CD4-positive, alpha-beta T cell (primary cell): ENCODE results near the gene ENC1. TPM values are rescaled to one million over a fixed set of nuclear protein-coding genes. Genes with fewer than 3 reads are reported as not detected.

Experiments
- ATAC-seq: fragments of 200-7000 bp; cut with Tn5 transposase; one replicate; pipeline ENCODE4 v1.10.0; 2022; ENCODE audit warnings: mild to moderate bottlenecking; ENCODE audit not compliant: poor library complexity
- CTCF ChIA-PET: fragments of 350-600 bp; sonication (Branson Sonifier 250); formaldehyde crosslinking; loops from one replicate; lab custom pipeline; 2021; ENCODE audit warnings: antibody characterized with exemption, inconsistent platforms; lab: Charles Lee
- POLR2A ChIA-PET: fragments of 350-600 bp; sonication (Branson Sonifier 250); formaldehyde crosslinking; loops from one replicate; lab custom pipeline; 2021; ENCODE audit warnings: antibody characterized with exemption, inconsistent platforms; lab: Charles Lee
- DNase-seq, 14 experiments: peaks; one replicate each; pipeline ENCODE4 v3.0.0-alpha.2; 2013 to 2020; ENCODE audit warnings: mixed read lengths in 2 of 14
- H3K27ac ChIP-seq, 2 donors: one replicate each; pipeline versions ENCODE4 v1.5.1 to v1.7.0; 2013; ENCODE audit warnings: low read length in 2 of 2, low read depth in 1 of 2, mild to moderate bottlenecking in 1 of 2
- H3K27me3 ChIP-seq, 2 experiments: 1 replicate in 1 of 2; 2 replicates in 1 of 2; pipeline versions ENCODE4 v1.6.1 to v1.7.0; 2013; ENCODE audit warnings: low read length in 2 of 2, control low read depth in 1 of 2, mild to moderate bottlenecking in 1 of 2, moderate library complexity in 1 of 2; ENCODE audit not compliant: insufficient read depth in 2 of 2, control insufficient read depth in 1 of 2
- H3K36me3 ChIP-seq: one replicate; pipeline ENCODE4 v1.6.1; 2013; ENCODE audit warnings: low read length, control low read depth; ENCODE audit not compliant: insufficient read depth
- H3K4me1 ChIP-seq: one replicate; pipeline ENCODE4 v1.6.1; 2013; ENCODE audit warnings: low read length, control low read depth; ENCODE audit not compliant: insufficient read depth
- H3K4me3 ChIP-seq: one replicate; pipeline ENCODE4 v1.5.1; 2013; ENCODE audit warnings: mild to moderate bottlenecking, low read length, moderate library complexity
- H3K9me3 ChIP-seq, 2 experiments: 1 replicate in 1 of 2; 2 replicates in 1 of 2; pipeline versions ENCODE4 v1.6.1 to v1.7.0; 2013; ENCODE audit warnings: low read length in 2 of 2, mild to moderate bottlenecking in 2 of 2, control low read depth in 1 of 2, moderate library complexity in 1 of 2; ENCODE audit not compliant: control insufficient read depth in 1 of 2, insufficient read depth in 1 of 2
- H3K27ac Mint-ChIP-seq: one replicate; pipeline ENCODE4 v1.8.0; 2020; ENCODE audit warnings: mixed read lengths
- H3K27me3 Mint-ChIP-seq: one replicate; pipeline ENCODE4 v1.8.0; 2021; ENCODE audit warnings: mixed read lengths
- H3K36me3 Mint-ChIP-seq: one replicate; pipeline ENCODE4 v1.8.0; 2021; ENCODE audit warnings: low read depth, mixed read lengths
- H3K4me1 Mint-ChIP-seq: one replicate; pipeline ENCODE4 v1.8.0; 2021; ENCODE audit warnings: low read depth, mixed read lengths
- H3K4me3 Mint-ChIP-seq: one replicate; pipeline ENCODE4 v1.8.0; 2020; ENCODE audit warnings: mild to moderate bottlenecking, mixed read lengths
- H3K9me3 Mint-ChIP-seq: one replicate; pipeline ENCODE4 v1.8.0; 2020; ENCODE audit warnings: mixed read lengths
- intact Hi-C, 2 experiments: fragments of 100-400 bp; cut with DNase I in 1 of 2; cut with micrococcal nuclease in 1 of 2; formaldehyde crosslinking; loops; one replicate each; pipeline versions ENCODE4 v1.15.1 to v1.9.0; 2023 to 2025; cut with DNase I, micrococcal nuclease
- total RNA-seq, 174 experiments: library from RNA in 2 of 174; stranded (reverse) in 2 of 174; gene quantifications; one replicate each; pipeline ENCODE4 v1.2.3 and lab custom pipeline; 2021 to 2026
- TF ChIP-seq, protein P1 (sequence below): fragments of 200-600 bp; IDR thresholded peaks from one replicate; pipeline ENCODE4 v1.8.0; 2022; ENCODE audit warnings: antibody characterized with exemption, mild to moderate bottlenecking

ENC1 gene
- total RNA-seq, 2 experiments from 2014 or later = 39.6 to 40.1 TPM

DNA sequence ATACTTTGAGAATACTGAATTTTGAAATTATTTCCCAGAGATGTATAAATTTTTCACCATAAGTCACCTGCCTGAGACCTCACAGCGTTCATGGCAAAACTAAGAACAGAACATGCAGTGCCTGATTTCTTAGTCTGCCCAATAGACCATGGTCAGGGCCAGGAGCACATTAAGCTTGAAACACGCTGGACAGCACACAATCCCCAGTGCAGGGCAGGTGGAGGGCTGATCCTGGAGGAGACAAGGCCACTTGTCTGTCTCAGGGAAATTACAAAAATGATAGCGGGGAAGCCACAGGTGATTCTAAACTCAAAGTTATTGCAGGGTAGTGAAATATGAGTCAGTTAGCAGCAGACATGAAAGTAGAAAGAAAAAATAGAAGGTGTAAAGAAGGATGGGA, 18.6 kb upstream of the ENC1 start:
- no peaks in the 10 kb centered on the region for H3K9me3 ChIP-seq
- Mint-ChIP-seq H3K4me1 (no peaks in the 10 kb centered on the region), H3K36me3 (no peaks in the 10 kb centered on the region), H3K4me3 (no peak overlapping the region), H3K27ac (no peak overlapping the region), H3K9me3 (no peaks in the 10 kb centered on the region), H3K27me3 (peaks cover 20% of the 10 kb centered on the region)
- H3K27ac ChIP-seq = no peak overlapping the region
- ChIA-PET CTCF (no interaction called here), POLR2A (no interaction called here)
- no peak overlapping the region for H3K4me3 ChIP-seq
- DNase-seq (no peak), ATAC-seq (no peak)
- intact Hi-C loops = no loop called here
- TF ChIP-seq, protein P1, sequence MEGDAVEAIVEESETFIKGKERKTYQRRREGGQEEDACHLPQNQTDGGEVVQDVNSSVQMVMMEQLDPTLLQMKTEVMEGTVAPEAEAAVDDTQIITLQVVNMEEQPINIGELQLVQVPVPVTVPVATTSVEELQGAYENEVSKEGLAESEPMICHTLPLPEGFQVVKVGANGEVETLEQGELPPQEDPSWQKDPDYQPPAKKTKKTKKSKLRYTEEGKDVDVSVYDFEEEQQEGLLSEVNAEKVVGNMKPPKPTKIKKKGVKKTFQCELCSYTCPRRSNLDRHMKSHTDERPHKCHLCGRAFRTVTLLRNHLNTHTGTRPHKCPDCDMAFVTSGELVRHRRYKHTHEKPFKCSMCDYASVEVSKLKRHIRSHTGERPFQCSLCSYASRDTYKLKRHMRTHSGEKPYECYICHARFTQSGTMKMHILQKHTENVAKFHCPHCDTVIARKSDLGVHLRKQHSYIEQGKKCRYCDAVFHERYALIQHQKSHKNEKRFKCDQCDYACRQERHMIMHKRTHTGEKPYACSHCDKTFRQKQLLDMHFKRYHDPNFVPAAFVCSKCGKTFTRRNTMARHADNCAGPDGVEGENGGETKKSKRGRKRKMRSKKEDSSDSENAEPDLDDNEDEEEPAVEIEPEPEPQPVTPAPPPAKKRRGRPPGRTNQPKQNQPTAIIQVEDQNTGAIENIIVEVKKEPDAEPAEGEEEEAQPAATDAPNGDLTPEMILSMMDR = no peak
- H3K27me3 ChIP-seq = peaks cover 0 to 5% of the 10 kb centered on the region in 2 experiments
- H3K4me1 ChIP-seq = no peaks in the 10 kb centered on the region
- no peaks in the 10 kb centered on the region for H3K36me3 ChIP-seq

DNA sequence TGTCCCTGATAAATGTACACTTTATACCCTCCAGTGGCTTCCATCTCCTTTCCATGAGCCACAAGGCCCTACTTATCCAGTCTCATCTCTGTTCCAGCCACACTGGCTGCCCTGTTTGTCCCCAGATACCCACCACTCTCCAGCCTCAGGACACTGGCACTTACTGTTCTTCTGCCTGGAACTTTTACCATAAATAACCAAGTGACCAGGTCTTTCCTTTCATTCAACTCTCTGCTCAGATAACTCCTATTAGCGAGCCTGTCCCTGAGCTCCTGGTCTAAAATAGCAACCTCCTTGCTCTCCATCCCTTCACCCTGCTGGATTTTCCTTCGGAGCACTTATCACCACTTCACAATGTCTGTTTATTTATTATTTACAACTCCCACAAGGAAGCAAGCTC, 16.6 kb upstream of the ENC1 start:
- Histone ChIP-seq H3K4me1 (no peaks in the 10 kb centered on the region), H3K9me3 (no peaks in the 10 kb centered on the region), H3K27ac (no peak overlapping the region), H3K27me3 (peaks cover 0 to 2% of the 10 kb centered on the region in 2 experiments), H3K4me3 (no peak overlapping the region), H3K36me3 (no peaks in the 10 kb centered on the region)
- Mint-ChIP-seq H3K27me3 (peaks cover 20% of the 10 kb centered on the region), H3K4me3 (no peak overlapping the region), H3K9me3 (no peaks in the 10 kb centered on the region), H3K36me3 (no peaks in the 10 kb centered on the region), H3K27ac (no peak overlapping the region), H3K4me1 (no peaks in the 10 kb centered on the region)
- ATAC-seq (no peak), DNase-seq (no peak)
- ChIA-PET CTCF (interaction anchor here (1.0 kb wide), 1 partner anchor 8 kb away, joined by 3 read pairs; no protein-coding TSS in a partner anchor), POLR2A (no interaction called here)
- TF ChIP-seq, protein P1 = no peak
- intact Hi-C loops = no loop called here

DNA sequence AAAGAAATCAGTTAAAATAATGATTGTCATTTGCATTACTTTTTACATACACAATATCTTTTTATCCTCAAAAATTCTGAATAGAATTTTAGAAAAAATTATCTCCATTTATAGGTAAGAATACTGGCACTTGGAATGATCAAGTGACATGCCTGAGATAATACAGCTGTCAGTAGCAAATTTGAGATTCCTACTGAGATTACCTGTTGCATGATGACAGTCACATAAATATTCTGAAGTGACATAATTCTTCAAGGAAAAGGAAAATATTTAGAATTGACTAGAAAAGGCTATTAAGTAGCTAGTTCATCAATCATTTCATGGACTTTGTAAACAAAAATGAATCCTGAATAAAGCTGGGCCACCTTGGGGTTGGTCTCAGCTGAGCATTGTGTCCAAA, 15.2 kb upstream of the ENC1 start:
- TF ChIP-seq, protein P1 = no peak
- Histone ChIP-seq H3K9me3 (no peaks in the 10 kb centered on the region), H3K27ac (no peak overlapping the region), H3K27me3 (no peaks in the 10 kb centered on the region), H3K36me3 (no peaks in the 10 kb centered on the region), H3K4me1 (no peaks in the 10 kb centered on the region), H3K4me3 (no peak overlapping the region)
- Mint-ChIP-seq H3K4me3 (no peak overlapping the region), H3K9me3 (no peaks in the 10 kb centered on the region), H3K4me1 (no peaks in the 10 kb centered on the region), H3K36me3 (no peaks in the 10 kb centered on the region), H3K27me3 (peaks cover 17% of the 10 kb centered on the region), H3K27ac (no peak overlapping the region)
- DNase-seq = no peak
- POLR2A ChIA-PET = no interaction called here
- CTCF ChIA-PET = no interaction called here
- intact Hi-C loops = no loop called here
- ATAC-seq = no peak
